ENCODE data around the gene GPR161.
"Not testable (repeated sequence)": the region's sequence is repeated elsewhere in the genome, so short reads cannot be mapped to it uniquely, and the experiment has no call there.

DNA sequence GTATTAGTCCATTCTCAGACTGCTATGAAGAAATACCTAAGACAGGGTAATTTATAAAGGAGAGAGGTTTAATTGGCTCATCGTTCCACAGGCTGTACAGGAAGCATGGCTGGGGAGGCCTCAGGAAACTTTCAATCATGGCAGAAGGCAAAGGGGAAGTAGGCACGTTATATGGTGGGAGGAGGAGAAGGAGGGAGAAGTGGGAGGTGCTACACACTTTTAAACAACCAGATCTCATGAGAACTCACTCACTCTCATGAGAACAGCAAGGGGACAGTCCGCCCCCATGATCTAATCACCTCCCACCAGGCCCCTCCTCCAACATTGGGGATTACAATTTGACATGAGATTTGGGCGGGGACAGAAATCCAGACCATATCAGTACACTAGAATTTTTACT is 18.0 kb upstream of the GPR161 start:
- not testable (repeated sequence) for TF ChIP-seq POLR2AphosphoS5, EP300, POLR2A (IDR thresholded peaks at IDR 0.05)
- TF ChIP-seq, protein P1, sequence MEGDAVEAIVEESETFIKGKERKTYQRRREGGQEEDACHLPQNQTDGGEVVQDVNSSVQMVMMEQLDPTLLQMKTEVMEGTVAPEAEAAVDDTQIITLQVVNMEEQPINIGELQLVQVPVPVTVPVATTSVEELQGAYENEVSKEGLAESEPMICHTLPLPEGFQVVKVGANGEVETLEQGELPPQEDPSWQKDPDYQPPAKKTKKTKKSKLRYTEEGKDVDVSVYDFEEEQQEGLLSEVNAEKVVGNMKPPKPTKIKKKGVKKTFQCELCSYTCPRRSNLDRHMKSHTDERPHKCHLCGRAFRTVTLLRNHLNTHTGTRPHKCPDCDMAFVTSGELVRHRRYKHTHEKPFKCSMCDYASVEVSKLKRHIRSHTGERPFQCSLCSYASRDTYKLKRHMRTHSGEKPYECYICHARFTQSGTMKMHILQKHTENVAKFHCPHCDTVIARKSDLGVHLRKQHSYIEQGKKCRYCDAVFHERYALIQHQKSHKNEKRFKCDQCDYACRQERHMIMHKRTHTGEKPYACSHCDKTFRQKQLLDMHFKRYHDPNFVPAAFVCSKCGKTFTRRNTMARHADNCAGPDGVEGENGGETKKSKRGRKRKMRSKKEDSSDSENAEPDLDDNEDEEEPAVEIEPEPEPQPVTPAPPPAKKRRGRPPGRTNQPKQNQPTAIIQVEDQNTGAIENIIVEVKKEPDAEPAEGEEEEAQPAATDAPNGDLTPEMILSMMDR (IDR thresholded peaks at IDR 0.05), result not testable (repeated sequence)
